Measurements from ENCODE around the gene LRFN4.

LRFN4 gene

GRCh38 chr11:66858939-66859685 lies 2.2 kb downstream of the LRFN4 start:
- DNase-seq: no peak

DNA sequence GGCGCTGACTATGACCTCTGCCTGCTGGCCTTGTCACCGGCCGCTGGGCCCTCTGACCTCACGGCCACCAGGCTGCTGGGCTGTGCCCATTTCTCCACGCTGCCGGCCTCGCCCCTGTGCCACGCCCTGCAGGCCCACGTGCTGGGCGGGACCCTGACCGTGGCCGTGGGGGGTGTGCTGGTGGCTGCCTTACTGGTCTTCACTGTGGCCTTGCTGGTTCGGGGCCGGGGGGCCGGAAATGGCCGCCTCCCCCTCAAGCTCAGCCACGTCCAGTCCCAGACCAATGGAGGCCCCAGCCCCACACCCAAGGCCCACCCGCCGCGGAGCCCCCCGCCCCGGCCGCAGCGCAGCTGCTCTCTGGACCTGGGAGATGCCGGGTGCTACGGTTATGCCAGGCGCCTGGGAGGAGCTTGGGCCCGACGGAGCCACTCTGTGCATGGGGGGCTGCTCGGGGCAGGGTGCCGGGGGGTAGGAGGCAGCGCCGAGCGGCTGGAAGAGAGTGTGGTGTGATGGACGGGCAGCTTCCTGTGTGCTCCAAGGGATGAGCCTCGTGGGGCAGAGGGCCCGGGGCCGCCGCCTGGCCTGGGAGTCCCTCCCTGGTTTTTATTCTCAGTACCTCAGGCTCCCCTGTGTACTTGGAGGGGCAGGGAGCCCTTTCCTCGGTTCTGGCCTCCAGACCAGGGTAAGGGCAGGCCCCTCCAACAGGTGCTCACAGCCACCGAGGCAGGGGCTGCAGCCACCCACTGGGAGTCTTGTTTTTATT lies 3.0 kb downstream of the LRFN4 start:
- DNase-seq: peak; percentile 29

DNA sequence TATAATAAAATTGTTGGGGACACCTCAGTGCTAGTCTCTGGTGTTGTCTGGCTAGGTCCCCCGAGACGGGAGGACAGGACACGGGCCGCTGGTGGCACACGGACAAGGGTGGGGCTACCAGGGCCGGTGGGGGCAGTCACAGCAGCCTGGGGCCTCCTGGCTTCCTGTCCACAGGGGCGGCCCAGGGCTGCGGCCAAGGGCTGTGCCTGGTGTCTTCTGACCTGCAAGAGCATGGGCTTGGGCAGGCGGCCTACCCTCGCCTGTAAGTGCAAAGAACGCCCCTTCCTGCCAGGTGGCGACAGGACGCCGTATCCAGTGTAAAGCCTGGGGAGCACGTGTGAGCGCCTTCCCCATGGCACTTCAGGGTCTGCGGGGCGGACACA lies 3.6 kb downstream of the LRFN4 start:
- no peak for DNase-seq

- DNase-seq: no peak
These were observed 4.3 kb downstream of the LRFN4 start for GRCh38 chr11:66861038-66861773.

DNA sequence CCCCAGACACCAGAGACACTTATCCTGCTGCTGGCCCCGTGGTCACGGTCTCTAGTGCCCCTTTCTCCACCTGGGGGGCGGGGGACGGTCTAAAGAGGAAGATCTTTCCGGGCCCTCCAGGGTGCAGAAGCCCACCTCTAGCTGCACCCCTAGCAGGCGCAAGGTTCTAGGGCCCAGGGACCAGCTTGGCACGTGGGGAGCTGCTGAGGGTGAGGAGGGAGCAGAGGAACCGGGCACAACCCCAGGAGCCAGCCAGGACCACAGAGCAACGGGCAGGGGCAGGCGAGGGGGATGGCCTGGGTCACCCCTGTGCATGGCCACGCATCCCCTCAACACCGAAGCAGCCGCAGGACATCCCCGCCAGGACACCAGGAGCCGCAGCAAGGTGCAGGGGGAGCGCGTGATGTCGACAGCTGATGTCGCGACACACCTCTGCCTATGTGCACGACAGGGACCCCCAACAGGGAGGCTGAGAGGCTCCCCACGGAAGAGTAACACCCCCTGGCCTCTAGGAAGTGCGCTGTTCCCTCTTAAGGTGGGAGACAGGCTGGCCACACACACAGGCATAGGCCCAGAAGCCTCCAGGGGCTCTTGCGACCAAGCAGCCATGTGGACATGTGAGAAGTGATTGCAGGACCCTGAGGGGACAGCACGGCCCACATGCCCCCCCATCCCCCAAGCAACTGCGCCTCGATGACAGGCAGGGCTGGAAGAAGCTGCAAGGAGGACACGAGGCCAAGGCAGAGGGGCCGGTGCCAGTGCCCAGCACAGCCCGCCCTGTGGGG lies 5.1 kb downstream of the LRFN4 start:
- no peak for DNase-seq

DNA sequence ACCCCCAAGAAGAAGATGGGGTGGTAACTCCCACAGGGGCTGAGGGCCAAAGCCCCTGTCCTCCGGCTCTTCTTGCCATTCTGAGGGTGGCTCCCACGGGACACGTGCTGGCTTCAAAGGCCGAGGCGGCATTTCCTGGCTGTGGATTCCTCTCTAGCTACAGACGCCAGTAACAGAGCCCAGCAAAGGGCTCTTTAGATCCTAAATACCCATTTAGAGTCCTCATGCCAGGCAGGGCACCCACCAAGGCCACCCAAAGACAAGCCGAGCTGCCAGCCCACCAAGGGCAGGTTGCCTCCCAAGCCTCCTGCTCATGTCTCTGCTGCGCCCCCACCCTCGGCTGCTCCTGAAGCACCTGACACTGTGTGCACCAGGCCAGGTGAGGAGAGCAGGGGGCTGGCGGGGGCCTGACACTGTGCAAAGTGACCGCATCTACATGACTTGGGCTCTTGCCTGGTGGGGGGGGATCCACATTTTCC lies 5.7 kb downstream of the LRFN4 start:
- no peak for DNase-seq

- DNase-seq: no peak
These were observed 6.7 kb downstream of the LRFN4 start for GRCh38 chr11:66863428-66864125.

GRCh38 chr11:66864172-66864901 lies 7.5 kb downstream of the LRFN4 start:
- no peak for DNase-seq

- no peak for DNase-seq
These were observed 8.2 kb downstream of the LRFN4 start for GRCh38 chr11:66864924-66865697.

GRCh38 chr11:66866007-66866406 lies 9.1 kb downstream of the LRFN4 start:
- no peak for DNase-seq

- no peak for DNase-seq
These were observed 9.7 kb downstream of the LRFN4 start for GRCh38 chr11:66866511-66866986.

- no peak for DNase-seq
These were observed 10.7 kb downstream of the LRFN4 start for GRCh38 chr11:66867425-66868040.

- no peak for DNase-seq
These were observed 11.3 kb downstream of the LRFN4 start for GRCh38 chr11:66868082-66868725.

DNA sequence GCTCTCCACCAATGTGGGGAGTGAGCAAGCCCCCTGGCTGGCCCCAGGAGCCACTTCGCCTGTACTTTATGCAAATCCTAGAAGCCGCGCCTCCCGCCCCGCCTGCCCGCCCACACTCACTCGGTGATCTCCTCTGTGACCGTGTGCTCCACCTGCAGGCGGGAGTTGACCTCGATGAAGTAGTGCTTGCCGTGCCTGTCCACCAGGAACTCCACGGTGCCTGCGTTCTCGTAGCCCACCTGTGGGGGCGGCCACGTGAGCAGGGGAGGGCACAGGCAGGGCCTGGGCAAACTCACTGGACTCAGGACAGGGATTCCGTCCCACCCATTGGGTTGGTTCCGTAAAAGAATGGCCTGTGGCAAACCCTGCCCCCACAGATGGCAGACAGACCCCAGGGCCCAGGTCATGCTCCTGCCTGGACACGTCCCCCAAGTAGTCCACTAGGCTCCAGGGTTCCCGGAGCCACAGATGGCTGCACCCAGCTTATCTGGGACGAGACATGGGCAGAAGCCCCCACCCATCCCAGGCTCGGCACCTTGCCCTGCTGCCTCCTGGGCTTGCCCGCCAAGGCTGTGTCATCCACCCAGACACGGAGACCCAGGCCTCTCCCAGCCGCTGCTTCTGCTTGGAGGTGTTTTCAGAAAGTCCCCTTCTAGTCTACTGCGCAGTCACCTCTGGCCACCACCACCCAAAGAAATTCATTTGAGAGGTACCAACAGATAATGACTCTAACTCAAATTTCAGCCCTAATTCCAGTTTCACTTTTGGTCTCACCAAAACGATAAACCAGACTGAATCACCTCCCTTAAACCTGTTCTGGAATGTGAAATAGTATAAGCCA lies 12.1 kb downstream of the LRFN4 start:
- peak; percentile 81 for DNase-seq

GRCh38 chr11:66869567-66869870 lies 12.7 kb downstream of the LRFN4 start:
- DNase-seq: no peak

DNA sequence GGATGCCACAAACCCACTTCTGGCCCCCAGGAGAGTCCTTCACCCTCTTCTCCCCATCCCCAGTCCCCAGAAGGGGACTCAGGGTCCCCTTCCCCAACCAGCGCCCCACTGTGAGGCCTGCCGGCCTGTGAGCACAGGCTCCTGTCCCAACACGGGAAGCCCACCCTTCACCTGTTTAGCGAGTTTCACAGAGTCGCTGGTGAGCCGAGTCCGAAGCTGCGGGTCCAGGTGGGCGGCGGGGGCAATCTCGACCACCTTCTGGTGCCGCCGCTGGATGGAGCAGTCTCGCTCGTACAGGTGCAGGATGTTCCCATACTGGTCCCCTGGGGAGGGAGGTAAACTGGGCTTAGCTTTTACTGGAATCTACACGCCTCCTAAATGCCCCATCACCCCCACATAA lies 13.3 kb downstream of the LRFN4 start:
- no peak for DNase-seq

- no peak for DNase-seq
These were observed 14.0 kb downstream of the LRFN4 start for GRCh38 chr11:66870616-66871520.

GRCh38 chr11:66871521-66871901 lies 14.6 kb downstream of the LRFN4 start:
- DNase-seq: no peak
